OCI-LY1 (cell line): ENCODE data around the gene RAD51B.

ENCODE experiments used
- H2AFZ ChIP-seq: fragments of 200-600 bp; sonication (generic), shearing (Covaris generic); 2 replicates; pipeline ENCODE4 v1.6.0; 2014; ENCODE audit warnings: antibody characterized with exemption, mild to moderate bottlenecking, low read length
- H3F3A ChIP-seq: fragments of 200-600 bp; sonication (generic), shearing (Covaris generic); 2 replicates; pipeline ENCODE4 v1.6.0; 2014; ENCODE audit warnings: mild to moderate bottlenecking, antibody characterized with exemption, low read length, moderate library complexity; ENCODE audit not compliant: insufficient read depth
- H3K27ac ChIP-seq: fragments of 200-600 bp; sonication (generic); 2 replicates; pipeline ENCODE4 v1.5.1; 2014; ENCODE audit warnings: low read length, mixed run types, mild to moderate bottlenecking, low read depth; ENCODE audit not compliant: poor library complexity, severe bottlenecking
- H3K27me3 ChIP-seq: fragments of 200-600 bp; sonication (generic); 2 replicates; pipeline ENCODE4 v1.6.0; 2014; ENCODE audit warnings: antibody characterized with exemption, mild to moderate bottlenecking, low read length, moderate library complexity; ENCODE audit not compliant: insufficient read depth
- H3K36me3 ChIP-seq: fragments of 200-600 bp; sonication (generic); 2 replicates; pipeline ENCODE4 v1.6.1; 2014; ENCODE audit warnings: mild to moderate bottlenecking, antibody characterized with exemption, low read length, moderate library complexity, mixed read lengths; ENCODE audit not compliant: insufficient read depth
- H3K4me1 ChIP-seq: fragments of 200-600 bp; sonication (generic); 2 replicates; pipeline ENCODE4 v1.5.1; 2014; ENCODE audit warnings: mild to moderate bottlenecking, low read length, moderate library complexity; ENCODE audit not compliant: insufficient read depth, severe bottlenecking
- H3K4me2 ChIP-seq: fragments of 200-600 bp; sonication (generic), shearing (Covaris generic); 2 replicates; pipeline ENCODE4 v1.6.1; 2014; ENCODE audit warnings: low read length
- H3K4me3 ChIP-seq: fragments of 200-600 bp; sonication (generic); 2 replicates; pipeline ENCODE4 v1.5.1; 2014; ENCODE audit warnings: low read length, low read depth, mild to moderate bottlenecking, mixed read lengths; ENCODE audit not compliant: poor library complexity, severe bottlenecking
- H3K79me2 ChIP-seq: fragments of 200-600 bp; shearing (Covaris generic); 2 replicates; pipeline ENCODE4 v1.6.1; 2016; ENCODE audit warnings: mixed run types, low read length, mixed read lengths; ENCODE audit not compliant: insufficient read depth
- H3K9ac ChIP-seq: fragments of 200-600 bp; sonication (generic), shearing (Covaris generic); 2 replicates; pipeline ENCODE4 v1.6.1; 2014; ENCODE audit warnings: mild to moderate bottlenecking, low read length, mixed read lengths
- H3K9me2 ChIP-seq: fragments of 200-600 bp; sonication (generic), shearing (Covaris generic); 2 replicates; pipeline ENCODE4 v1.6.1; 2014; ENCODE audit warnings: low read depth, mild to moderate bottlenecking, low read length, mixed read lengths
- H3K9me3 ChIP-seq: fragments of 200-600 bp; shearing (Covaris generic); 2 replicates; pipeline ENCODE4 v1.6.1; 2014; ENCODE audit warnings: low read length, mixed read lengths
- H4K20me1 ChIP-seq: fragments of 200-600 bp; sonication (generic), shearing (Covaris generic); 2 replicates; pipeline ENCODE4 v1.6.0; 2016; ENCODE audit warnings: mild to moderate bottlenecking, low read length; ENCODE audit not compliant: insufficient read depth
- EZH2 ChIP-seq: fragments of 200-600 bp; sonication (generic), shearing (Covaris generic); IDR thresholded peaks from 2 replicates; pipeline ENCODE4 v1.8.0; 2017; ENCODE audit warnings: borderline replicate concordance, mixed run types, mild to moderate bottlenecking, antibody characterized with exemption, low read length, moderate library complexity, mixed read lengths
- TF ChIP-seq, protein P1 (sequence below): fragments of 200-600 bp; sonication (generic), shearing (Covaris generic); IDR thresholded peaks from 2 replicates; pipeline ENCODE4 v1.5.1; 2017; ENCODE audit warnings: mild to moderate bottlenecking, antibody characterized with exemption, low read length, moderate library complexity, mixed read lengths

The RAD51B gene

DNA sequence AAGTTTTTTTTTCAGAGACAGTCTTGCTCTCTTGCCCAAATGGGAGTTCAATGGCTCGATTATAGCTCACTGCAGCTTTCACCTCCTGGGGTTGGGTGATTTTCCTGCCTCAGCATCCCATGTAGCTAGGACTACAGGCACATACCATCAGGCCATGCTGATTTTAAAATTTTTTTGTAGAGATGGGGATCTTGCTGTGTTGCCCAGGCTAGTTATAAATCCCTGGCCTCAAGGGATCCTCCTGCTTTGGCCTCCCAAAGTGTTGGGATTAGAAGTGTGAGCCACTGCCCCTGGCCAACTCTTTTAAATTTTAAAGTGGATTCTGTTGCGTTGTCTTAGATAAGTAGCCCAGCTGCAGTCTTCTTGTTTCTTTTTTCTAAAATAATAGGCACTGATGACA is 115.8 kb downstream of the RAD51B start:
- no peaks in the 10 kb centered on the region for H3K9me2 ChIP-seq
- no peaks in the 10 kb centered on the region; the same call in 1 of the 2 replicates for H3K79me2 ChIP-seq
- no peaks in the 10 kb centered on the region for H3F3A ChIP-seq
- no peak overlapping the region for H3K4me2 ChIP-seq
- H3K27ac ChIP-seq = no peak overlapping the region
- 0 out of 2 replicates have a peak, but pooled peaks cover under 1% of the 10 kb centered on the region for H3K9me3 ChIP-seq
- no peak overlapping the region for H3K9ac ChIP-seq
- no peak overlapping the region for H3K4me3 ChIP-seq
- no peaks in the 10 kb centered on the region for H3K27me3 ChIP-seq
- no peaks in the 10 kb centered on the region for H3K36me3 ChIP-seq
- H3K4me1 ChIP-seq = no peaks in the 10 kb centered on the region
- TF ChIP-seq, protein P1, sequence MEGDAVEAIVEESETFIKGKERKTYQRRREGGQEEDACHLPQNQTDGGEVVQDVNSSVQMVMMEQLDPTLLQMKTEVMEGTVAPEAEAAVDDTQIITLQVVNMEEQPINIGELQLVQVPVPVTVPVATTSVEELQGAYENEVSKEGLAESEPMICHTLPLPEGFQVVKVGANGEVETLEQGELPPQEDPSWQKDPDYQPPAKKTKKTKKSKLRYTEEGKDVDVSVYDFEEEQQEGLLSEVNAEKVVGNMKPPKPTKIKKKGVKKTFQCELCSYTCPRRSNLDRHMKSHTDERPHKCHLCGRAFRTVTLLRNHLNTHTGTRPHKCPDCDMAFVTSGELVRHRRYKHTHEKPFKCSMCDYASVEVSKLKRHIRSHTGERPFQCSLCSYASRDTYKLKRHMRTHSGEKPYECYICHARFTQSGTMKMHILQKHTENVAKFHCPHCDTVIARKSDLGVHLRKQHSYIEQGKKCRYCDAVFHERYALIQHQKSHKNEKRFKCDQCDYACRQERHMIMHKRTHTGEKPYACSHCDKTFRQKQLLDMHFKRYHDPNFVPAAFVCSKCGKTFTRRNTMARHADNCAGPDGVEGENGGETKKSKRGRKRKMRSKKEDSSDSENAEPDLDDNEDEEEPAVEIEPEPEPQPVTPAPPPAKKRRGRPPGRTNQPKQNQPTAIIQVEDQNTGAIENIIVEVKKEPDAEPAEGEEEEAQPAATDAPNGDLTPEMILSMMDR = no peak
- TF ChIP-seq EZH2 = no peak
- no peak overlapping the region for H2AFZ ChIP-seq
- no peaks in the 10 kb centered on the region for H4K20me1 ChIP-seq

DNA sequence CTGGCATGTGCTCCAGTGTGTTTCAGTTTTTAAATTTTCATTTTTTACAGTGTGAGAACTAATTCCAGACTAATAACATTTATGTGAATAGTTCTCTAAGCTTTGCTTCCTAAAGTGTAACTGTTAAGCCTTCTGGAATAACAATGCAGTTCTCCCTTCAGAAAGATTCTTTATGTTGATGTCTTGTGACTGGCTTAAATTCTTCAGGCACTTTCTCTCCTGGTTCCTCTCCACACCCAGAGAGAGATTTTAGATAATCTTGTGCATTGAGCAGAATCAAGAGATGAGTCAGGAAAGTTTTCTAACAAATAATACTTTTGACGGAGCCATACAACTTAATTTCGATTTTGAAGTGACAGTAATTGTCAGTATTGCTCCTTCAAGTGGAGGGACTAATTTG is 118.5 kb downstream of the RAD51B start:
- TF ChIP-seq EZH2 = no peak
- TF ChIP-seq, protein P1 = no peak
- Histone ChIP-seq H3K4me1 (no peaks in the 10 kb centered on the region), H3K27ac (no peak overlapping the region), H3K36me3 (no peaks in the 10 kb centered on the region), H3K9ac (no peak overlapping the region), H3K79me2 (no peaks in the 10 kb centered on the region; the same call in 1 of the 2 replicates), H3K4me2 (no peak overlapping the region), H4K20me1 (no peaks in the 10 kb centered on the region), H2AFZ (no peak overlapping the region), H3K9me2 (no peaks in the 10 kb centered on the region), H3F3A (no peaks in the 10 kb centered on the region), H3K9me3 (no peaks in the 10 kb centered on the region), H3K4me3 (no peak overlapping the region), H3K27me3 (no peaks in the 10 kb centered on the region)

DNA sequence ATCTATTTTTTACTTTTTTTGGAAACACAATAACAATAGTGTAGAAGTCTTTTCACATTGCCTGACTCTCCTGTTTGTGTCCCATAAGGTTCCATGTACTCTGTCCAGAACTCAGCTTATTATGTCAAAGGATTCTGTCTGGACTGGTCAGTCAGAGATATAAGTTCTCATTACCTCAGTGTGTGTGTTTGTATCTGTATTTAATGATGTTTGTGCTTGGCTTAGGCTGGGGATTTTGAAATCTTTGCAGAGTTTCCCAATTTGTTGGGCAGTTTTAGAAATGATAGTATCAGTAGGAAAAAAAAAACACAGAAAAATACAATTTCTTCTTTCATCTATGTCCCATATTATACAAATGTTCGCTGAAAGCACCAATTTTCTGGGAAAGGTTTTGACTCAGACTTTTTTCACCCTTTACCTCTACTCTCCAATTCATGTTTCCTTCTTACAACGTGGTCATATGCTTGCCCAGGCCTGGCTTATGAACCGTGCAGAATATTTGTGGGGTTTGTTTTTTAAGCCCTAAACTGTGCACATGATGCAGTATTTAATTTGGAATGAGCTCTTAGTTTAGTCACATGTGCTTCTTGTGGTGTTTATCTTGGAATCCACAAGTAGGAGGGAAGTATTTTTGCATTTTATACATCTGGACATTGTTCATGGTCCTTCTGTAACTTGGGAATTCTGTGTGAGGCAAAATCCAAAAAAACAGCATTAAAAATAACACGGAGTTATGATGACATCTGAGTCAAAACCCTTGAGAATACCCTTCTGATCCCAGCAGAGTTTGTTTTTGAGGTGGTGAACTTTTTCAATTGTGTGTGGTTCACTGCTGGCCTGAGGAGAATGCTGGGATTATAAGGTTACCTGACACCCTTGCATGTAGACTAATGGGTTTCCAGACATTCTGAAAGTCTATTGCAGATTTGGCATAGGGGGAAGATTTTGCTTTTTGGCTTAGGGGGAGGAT is 121.2 kb downstream of the RAD51B start:
- Histone ChIP-seq H3K27me3 (no peaks in the 10 kb centered on the region), H3K9me2 (no peaks in the 10 kb centered on the region), H3K36me3 (no peaks in the 10 kb centered on the region), H3K9me3 (no peaks in the 10 kb centered on the region), H3K27ac (no peak overlapping the region), H3F3A (no peaks in the 10 kb centered on the region), H3K79me2 (no peaks in the 10 kb centered on the region), H3K9ac (no peak overlapping the region), H3K4me1 (no peaks in the 10 kb centered on the region), H3K4me2 (no peak overlapping the region), H3K4me3 (no peak overlapping the region), H2AFZ (no peak overlapping the region), H4K20me1 (no peaks in the 10 kb centered on the region)
- TF ChIP-seq, protein P1 = no peak
- no peak for TF ChIP-seq EZH2
